GM21447 (cell line): ENCODE results near the gene SUPT7L.
"Not testable (repeated sequence)": the region's sequence is repeated elsewhere in the genome, so short reads cannot be mapped to it uniquely, and the experiment has no call there.

Experiments used
- ATAC-seq: cut with Tn5 transposase; IDR thresholded peaks from one replicate; pipeline ENCODE4 v1.9.1; 2021; ENCODE audit not compliant: unreplicated experiment

SUPT7L gene

DNA sequence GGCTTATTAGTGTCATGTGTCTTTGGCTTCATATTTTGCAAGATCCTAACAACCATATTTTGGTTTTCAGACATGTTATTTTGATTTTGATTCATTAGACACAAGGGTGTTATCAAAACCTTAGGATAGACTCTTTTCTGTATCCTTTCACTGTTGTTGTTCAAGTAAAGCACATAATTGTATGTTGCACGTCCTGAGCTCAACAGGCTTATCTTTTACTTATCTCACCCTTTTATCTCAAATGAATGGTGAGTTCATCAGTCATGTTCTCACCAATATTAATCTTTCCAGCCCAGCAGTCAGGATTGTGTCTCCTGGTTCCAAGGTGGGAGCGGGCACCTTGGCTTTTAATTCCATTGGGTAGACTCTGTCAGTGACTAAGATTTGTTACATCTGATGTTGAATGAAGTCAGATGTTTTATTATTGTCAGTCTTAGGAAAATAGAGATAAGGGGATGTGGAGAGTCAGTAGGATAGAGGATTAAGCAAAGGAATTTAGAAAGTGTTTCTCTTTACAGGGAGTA, 22.6 kb downstream of the SUPT7L start:
- no peak for ATAC-seq

DNA sequence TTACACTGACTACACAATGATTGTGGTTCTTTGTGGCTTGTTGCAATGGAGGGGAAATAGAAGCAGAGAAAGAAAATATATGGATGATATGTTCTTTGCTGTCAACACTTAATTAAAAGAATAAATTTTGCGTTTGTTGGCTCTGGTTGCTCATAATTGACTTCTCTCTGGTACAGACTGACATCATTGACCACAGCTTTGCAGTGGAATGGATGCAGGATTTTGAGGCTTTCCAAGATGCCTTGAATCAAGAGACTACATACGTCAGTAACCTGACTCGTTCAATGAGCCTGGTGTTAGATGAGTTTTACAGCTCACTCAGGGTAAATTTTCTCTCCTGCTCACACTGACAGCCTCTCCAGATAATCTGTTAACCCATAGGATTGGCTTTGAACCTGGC, 24.7 kb downstream of the SUPT7L start:
- ATAC-seq = no peak

GRCh38 chr2:27638037-27638637, 25.3 kb downstream of the SUPT7L start:
- ATAC-seq = no peak

DNA sequence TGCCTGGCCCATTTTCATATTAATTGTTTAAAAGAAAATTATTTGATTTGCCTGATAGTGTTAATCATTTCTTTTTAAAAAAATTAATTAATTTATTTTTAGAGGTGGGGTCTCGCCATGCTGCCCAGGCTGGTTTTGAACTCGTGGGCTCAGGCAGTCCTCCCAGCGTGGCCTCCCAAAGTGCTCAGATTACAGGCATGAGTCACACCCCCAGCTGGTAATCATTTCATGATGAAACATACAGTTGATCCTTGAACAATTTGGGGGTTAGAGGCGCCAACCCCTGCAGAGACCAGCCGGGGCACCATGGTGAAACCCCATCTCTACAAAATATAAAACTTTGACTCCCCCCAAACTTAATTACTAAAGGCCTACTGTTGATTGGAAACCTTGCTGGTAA, 26.6 kb downstream of the SUPT7L start:
- ATAC-seq = no peak

GRCh38 chr2:27634291-27634690, 29.1 kb downstream of the SUPT7L start:
- no peak for ATAC-seq

DNA sequence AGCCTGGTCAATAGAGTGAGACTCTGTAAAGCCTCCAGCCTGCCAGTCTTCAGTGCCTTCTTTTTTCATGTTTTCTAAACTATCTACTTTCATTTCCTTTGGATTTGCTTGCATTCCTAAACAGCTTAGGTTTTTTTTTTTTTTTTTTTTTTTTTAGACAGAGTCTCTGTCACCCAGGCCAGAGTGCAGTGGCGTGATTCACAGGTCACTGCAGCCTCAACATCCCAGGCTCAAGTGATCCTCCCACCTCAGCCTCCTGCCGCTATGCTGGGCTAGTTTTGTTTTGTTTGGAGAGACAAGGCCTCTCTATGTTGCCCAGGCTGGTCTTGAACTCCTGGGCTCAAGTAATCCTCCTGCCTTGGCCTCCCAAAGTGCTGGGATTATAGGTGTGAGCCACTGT, 33.2 kb downstream of the SUPT7L start:
- ATAC-seq = not testable (repeated sequence)

DNA sequence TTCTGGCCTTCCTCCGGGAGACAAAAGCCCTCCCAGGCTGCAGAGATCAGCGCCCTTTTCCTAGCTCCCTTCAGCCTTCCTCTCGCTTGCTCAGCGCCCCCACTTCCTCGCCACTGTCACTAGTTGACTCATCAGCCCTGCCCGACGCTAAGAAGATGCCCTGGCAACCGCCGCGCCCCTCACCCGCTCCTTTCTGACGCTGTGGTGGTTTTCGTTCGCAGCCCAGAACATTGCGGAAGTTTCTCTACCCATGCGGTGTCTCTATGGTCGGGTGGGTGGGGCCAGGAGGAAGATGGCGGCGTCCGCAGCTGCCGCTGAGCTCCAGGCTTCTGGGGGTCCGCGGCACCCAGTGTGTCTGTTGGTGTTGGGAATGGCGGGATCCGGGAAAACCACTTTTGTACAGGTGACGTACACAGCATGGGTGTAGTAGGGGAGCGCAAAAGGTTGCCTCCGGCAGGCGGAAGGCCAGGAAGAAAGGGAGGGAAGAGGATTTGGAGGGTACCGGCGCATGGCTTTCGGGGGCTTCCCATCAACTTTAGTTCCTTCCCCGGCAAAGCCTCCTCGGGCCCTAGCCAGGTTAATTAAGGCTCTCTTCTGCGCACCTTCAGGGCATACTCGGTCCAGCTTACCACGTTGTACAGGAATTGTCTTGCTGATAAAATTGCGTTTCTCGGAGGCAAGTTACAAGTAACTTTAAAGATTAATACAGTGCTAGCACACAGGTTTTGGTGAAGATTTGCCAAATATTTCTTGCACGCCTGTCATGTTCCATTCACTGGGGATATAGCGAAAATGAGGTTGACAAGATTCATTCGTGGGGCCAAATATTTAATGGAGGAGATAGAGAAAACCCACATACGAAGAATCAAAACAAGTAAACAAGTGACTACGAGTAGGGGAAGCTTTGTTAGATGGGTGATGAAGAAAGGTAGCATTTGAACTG, 34.4 kb downstream of the SUPT7L start, which contains the start of the genes CCDC121 and GPN1:
CCDC121 (minus strand) TSS at position 246 of the 943 bp plus-strand sequence. CDS start 1,213 bp downstream, outside the sequence.
GPN1 (plus strand) TSS at position 284 of the 943 bp plus-strand sequence; CDS start at position 293, 9 bp downstream.
- ATAC-seq = peak; percentile 99

DNA sequence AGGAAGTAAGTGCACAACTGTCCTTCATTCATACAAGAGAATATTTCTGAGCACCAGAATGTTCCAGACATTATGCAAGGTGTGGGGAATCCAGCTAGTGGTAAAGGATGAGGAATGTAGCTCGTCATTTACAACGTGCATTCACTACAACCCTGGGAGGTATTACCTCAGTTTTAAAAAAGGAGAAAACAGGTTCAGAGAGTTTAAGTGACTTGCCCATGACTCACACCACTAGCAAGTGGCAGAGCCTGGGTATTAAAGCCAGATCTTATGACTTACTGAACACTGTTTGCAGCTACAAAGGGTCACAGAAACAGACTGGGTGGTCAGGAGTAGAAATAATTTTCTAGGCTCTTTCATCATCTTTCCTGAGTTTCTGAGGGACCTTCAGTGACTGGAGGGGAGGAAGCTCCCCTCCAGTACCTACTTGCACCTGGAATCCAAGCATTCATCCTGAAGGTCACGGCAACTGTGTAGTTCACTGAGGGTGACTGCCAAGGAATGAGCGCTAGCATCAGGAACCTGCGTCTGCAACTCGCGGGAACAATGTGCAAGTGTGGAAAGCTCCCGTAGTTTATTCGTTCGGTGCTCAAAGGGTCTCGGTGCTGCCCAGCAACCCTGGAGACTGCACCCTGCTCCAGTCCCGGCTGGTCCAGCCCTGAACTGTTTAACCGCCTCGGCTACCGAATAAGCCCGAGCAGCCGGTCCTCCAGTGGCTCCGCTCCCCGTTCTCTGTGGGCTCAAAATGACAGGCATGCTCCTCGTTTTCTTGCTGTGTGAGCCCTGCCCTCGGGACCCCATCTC, 35.2 kb downstream of the SUPT7L start:
- no peak for ATAC-seq

DNA sequence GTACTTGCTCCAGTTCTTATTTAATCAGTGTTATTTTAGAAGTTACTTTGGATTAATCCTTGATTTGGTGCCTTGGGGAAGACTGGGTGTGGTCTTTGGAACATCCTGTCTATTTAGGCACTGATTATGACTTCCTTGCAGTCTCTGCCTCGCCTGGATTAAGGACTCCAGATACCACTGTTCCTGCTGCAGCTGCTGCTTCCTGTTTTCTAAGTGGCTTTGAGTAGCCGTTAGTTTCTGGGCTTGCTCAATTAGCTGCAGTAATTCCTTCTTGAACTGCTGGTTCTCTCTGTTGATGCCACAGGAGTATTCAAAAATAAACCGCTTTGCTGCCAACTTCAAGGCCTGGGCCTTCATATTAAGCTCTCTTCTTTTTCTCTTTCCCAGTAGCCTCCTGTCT, 36.5 kb downstream of the SUPT7L start:
- not testable (repeated sequence) for ATAC-seq

DNA sequence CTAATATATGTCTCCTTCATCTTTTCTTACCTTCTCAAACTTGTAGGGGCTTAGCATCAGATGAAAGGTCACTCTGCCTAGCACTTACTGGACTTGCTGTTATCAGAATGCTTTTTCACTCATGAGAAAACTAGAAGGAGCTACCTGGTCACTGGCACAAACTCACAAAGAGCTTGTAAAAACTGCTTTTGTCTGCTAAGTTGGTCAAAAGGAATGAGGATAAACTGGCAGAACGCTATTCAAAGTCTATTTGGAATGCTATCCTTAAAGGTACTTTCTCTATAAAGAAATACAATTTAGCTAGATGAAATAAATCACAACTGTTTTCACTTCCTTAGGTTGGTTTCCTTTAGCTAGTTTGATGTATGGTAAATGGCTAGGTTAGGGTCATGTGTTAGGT, 37.1 kb downstream of the SUPT7L start:
- not testable (repeated sequence) for ATAC-seq

GRCh38 chr2:27624943-27625342, 38.5 kb downstream of the SUPT7L start:
- ATAC-seq = no peak

GRCh38 chr2:27622921-27623384, 40.5 kb downstream of the SUPT7L start:
- no peak for ATAC-seq

DNA sequence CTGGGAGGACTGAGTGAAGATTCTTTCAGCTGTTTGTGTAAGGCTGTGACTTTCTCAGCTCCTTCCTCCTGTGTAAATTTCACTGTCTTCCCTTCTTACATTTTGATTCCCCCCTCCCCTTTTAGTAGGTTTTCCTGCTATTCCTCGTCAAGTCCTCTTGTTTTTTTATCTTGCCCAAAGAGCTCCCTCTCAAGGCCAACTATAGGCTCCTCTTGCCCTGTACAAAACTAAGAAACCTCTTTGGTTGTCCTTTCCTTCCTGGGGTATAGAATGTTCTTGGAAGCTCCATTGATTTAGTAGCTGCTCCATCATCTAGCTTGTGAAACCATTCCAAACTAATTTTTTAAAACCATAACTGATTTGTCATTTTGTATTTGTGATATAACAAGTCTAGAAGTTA, 41.9 kb downstream of the SUPT7L start:
- ATAC-seq = no peak

GRCh38 chr2:27615316-27615715, 48.1 kb downstream of the SUPT7L start:
- ATAC-seq = no peak

GRCh38 chr2:27613985-27614384, 49.4 kb downstream of the SUPT7L start:
- no peak for ATAC-seq

- ATAC-seq = no peak
Observed at GRCh38 chr2:27606611-27607010, 56.8 kb downstream of the SUPT7L start.
